Nephron progenitor cell (in vitro differentiated cells): ENCODE data around the gene FNBP1.

Experiments
- DNase-seq: peaks from one replicate; pipeline ENCODE4 v3.0.0; 2021
- H3K27ac Mint-ChIP-seq: 2 replicates; pipeline ENCODE4 v1.8.0; 2021; ENCODE audit warnings: mild to moderate bottlenecking, moderate library complexity, mixed read lengths
- H3K27me3 Mint-ChIP-seq: 2 replicates; pipeline ENCODE4 v1.8.0; 2021; ENCODE audit warnings: mild to moderate bottlenecking, low read depth, mixed read lengths; ENCODE audit not compliant: poor library complexity
- H3K36me3 Mint-ChIP-seq: 2 replicates; pipeline ENCODE4 v1.8.0; 2021; ENCODE audit warnings: low read depth, mixed read lengths
- H3K4me1 Mint-ChIP-seq: 2 replicates; pipeline ENCODE4 v1.8.0; 2021; ENCODE audit warnings: mixed read lengths
- H3K4me3 Mint-ChIP-seq: 2 replicates; pipeline ENCODE4 v1.8.0; 2021; ENCODE audit warnings: mild to moderate bottlenecking, moderate library complexity, mixed read lengths
- H3K9me3 Mint-ChIP-seq: 2 replicates; pipeline ENCODE4 v1.8.0; 2021; ENCODE audit warnings: mild to moderate bottlenecking, moderate library complexity, mixed read lengths
- CTCF ChIP-seq: fragments of 200-600 bp; sonication (generic); IDR thresholded peaks from 2 replicates; pipeline ENCODE4 v1.5.0; 2021; ENCODE audit warnings: antibody characterized with exemption

FNBP1 gene

DNA sequence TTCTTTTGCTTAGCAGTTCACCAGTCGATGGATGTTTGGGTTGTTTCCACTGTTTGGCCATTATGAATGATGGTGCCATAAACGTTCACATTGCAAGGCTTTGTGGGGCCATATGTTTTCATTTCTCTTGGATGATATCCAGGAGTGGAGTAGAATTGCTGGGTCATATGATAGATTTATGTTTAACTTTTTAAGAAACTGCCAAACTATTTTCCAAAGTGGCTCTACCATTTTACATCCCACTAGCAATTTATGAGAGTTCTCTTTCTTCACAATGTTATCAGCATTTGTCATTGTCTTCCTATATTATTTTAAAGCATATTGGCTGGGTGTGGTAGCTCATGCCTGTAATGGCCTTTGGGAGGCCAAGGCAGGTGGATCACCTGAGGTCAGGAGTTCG lies 15.9 kb upstream of the FNBP1 start:
- H3K27ac Mint-ChIP-seq, result no peak overlapping the region
- no peak for TF ChIP-seq CTCF
- H3K27me3 Mint-ChIP-seq, result no peaks in the 10 kb centered on the region
- H3K4me1 Mint-ChIP-seq, result peaks cover 10% of the 10 kb centered on the region
- H3K9me3 Mint-ChIP-seq, result no peaks in the 10 kb centered on the region
- peaks cover 35% of the 10 kb centered on the region for H3K36me3 Mint-ChIP-seq
- H3K4me3 Mint-ChIP-seq, result no peak overlapping the region
- DNase-seq, result no peak

DNA sequence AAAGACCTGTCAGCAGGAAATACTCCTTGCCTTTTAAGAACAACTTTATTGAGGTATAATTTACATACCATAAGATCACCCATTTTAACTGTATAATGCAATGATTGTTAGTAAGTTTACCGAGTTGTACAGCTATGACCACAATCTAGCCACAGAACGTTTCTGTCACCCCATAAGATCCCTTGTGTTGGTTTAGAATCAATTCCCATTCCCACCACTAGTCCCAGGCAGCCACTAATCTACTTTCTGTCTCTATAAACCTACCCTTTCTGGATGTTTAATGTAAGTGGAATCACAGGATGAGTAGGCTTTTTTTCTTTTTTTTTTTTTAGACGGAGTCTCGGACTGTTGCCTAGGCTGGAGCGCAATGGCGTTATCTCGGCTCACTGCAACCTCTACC lies 15.2 kb upstream of the FNBP1 start:
- H3K4me3 Mint-ChIP-seq, result no peak overlapping the region
- H3K36me3 Mint-ChIP-seq, result peaks cover 35% of the 10 kb centered on the region
- TF ChIP-seq CTCF, result peak; percentile 14
- no peak overlapping the region for H3K27ac Mint-ChIP-seq
- H3K4me1 Mint-ChIP-seq, result peaks cover 10% of the 10 kb centered on the region
- DNase-seq, result no peak
- no peaks in the 10 kb centered on the region for H3K9me3 Mint-ChIP-seq
- H3K27me3 Mint-ChIP-seq, result no peaks in the 10 kb centered on the region

DNA sequence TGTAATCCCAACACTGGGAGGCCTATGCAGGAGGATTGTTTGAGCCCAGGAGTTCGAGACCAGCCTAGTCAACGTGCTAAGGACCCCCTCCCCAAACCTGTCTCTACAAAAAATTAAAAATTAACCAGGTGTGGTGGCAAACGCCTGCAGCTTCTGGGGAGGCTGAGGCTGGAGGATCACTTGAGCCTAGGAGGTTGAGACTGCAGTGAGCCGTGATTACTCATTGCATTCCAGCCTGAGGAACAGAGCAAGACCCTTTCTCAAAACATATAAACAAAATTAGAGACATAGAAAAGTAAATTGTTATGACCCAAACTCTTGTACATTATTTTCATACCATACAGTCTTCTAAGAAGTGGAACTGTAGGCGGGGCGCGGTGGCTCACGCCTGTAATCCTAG lies 11.8 kb upstream of the FNBP1 start:
- no peak overlapping the region for H3K27ac Mint-ChIP-seq
- H3K4me3 Mint-ChIP-seq, result peak overlapping the region; percentile 95
- DNase-seq, result no peak

GRCh38 chr9:130054325-130054786 lies 11.4 kb upstream of the FNBP1 start:
- H3K27me3 Mint-ChIP-seq, result no peaks in the 10 kb centered on the region
- peaks cover 15% of the 10 kb centered on the region for H3K36me3 Mint-ChIP-seq
- H3K27ac Mint-ChIP-seq, result peak overlapping the region; percentile 97
- TF ChIP-seq CTCF, result no peak
- peaks cover 29% of the 10 kb centered on the region for H3K4me1 Mint-ChIP-seq
- no peaks in the 10 kb centered on the region for H3K9me3 Mint-ChIP-seq
- peak overlapping the region; percentile 95 for H3K4me3 Mint-ChIP-seq
- DNase-seq, result no peak

More for the DNA sequence above, 11.8 kb upstream of the FNBP1 start:
- TF ChIP-seq CTCF, result no peak
- H3K36me3 Mint-ChIP-seq, result peaks cover 18% of the 10 kb centered on the region
- peaks cover 28% of the 10 kb centered on the region for H3K4me1 Mint-ChIP-seq
- H3K27me3 Mint-ChIP-seq, result no peaks in the 10 kb centered on the region
- H3K9me3 Mint-ChIP-seq, result no peaks in the 10 kb centered on the region

- no peaks in the 10 kb centered on the region for H3K27me3 Mint-ChIP-seq
These were observed 10.7 kb upstream of the FNBP1 start, which contains the start of gene GPR107 for GRCh38 chr9:130053504-130054324. GPR107 (plus strand) TSS chr9:130053906; CDS start chr9:130053933, 27 bp downstream.

More at GRCh38 chr9:130053504-130054324, 10.7 kb upstream of the FNBP1 start, which contains the start of gene GPR107:
- Mint-ChIP-seq H3K27ac (peak within 1 kb of the TSS; percentile 97), H3K4me1 (peaks cover 29% of the 10 kb centered on the region), H3K9me3 (no peaks in the 10 kb centered on the region), H3K4me3 (peak within 1 kb of the TSS; percentile 95), H3K36me3 (peaks cover 9% of the 10 kb centered on the region)
- DNase-seq, result peak; percentile 85
- no peak for TF ChIP-seq CTCF
